Loucy (cell line): ENCODE data around the gene CADM2.

Experiments used
- H2AFZ ChIP-seq: fragments of 200-600 bp; sonication (generic); 2 replicates; pipeline ENCODE4 v1.6.0; 2016; ENCODE audit warnings: antibody characterized with exemption, mild to moderate bottlenecking, low read length, moderate library complexity
- H3F3A ChIP-seq: fragments of 200-600 bp; 2 replicates; pipeline ENCODE4 v1.6.0; 2016; ENCODE audit warnings: antibody characterized with exemption, low read depth, mild to moderate bottlenecking
- H3K27me3 ChIP-seq: fragments of 200-600 bp; sonication (generic); 2 replicates; pipeline ENCODE4 v1.6.1; 2014; ENCODE audit warnings: low read length, mild to moderate bottlenecking; ENCODE audit not compliant: insufficient read depth, poor library complexity, severe bottlenecking
- H3K36me3 ChIP-seq: fragments of 200-600 bp; sonication (generic); 2 replicates; pipeline ENCODE4 v1.6.1; 2016; ENCODE audit warnings: low read length; ENCODE audit not compliant: insufficient read depth
- H3K4me1 ChIP-seq: fragments of 200-600 bp; sonication (generic); 2 replicates; pipeline ENCODE4 v1.5.1; 2014; ENCODE audit warnings: low read length, mild to moderate bottlenecking; ENCODE audit not compliant: insufficient read depth, poor library complexity, severe bottlenecking
- H3K4me2 ChIP-seq: fragments of 200-600 bp; sonication (generic); 2 replicates; pipeline ENCODE4 v1.6.0; 2014; ENCODE audit warnings: antibody characterized with exemption, low read length, low read depth, mild to moderate bottlenecking; ENCODE audit not compliant: poor library complexity, severe bottlenecking
- H3K4me3 ChIP-seq: fragments of 200-600 bp; sonication (generic); 2 replicates; pipeline ENCODE4 v1.5.1; 2014; ENCODE audit warnings: low read length, mild to moderate bottlenecking, mixed read lengths; ENCODE audit not compliant: poor library complexity, severe bottlenecking
- H3K79me2 ChIP-seq: fragments of 200-600 bp; sonication (generic); 2 replicates; pipeline ENCODE4 v1.6.1; 2014; ENCODE audit warnings: low read length; ENCODE audit not compliant: insufficient read depth
- H3K9ac ChIP-seq: fragments of 200-600 bp; sonication (generic); 2 replicates; pipeline ENCODE4 v1.6.0; 2014; ENCODE audit warnings: mild to moderate bottlenecking, low read depth, low read length, moderate library complexity; ENCODE audit not compliant: poor library complexity, severe bottlenecking
- H3K9me2 ChIP-seq: fragments of 200-600 bp; sonication (generic); replicated peaks from 2 replicates; pipeline ENCODE4 v1.6.1; 2016; ENCODE audit warnings: low read depth, low read length, mixed read lengths
- H3K9me3 ChIP-seq: fragments of 200-600 bp; sonication (generic); 2 replicates; pipeline ENCODE4 v1.6.1; 2014; ENCODE audit warnings: mild to moderate bottlenecking, antibody characterized with exemption, low read length, low read depth; ENCODE audit not compliant: insufficient read depth
- H4K20me1 ChIP-seq: fragments of 200-600 bp; sonication (generic); 2 replicates; pipeline ENCODE4 v1.6.0; 2014; ENCODE audit warnings: antibody characterized with exemption, low read length, mild to moderate bottlenecking; ENCODE audit not compliant: insufficient read depth, poor library complexity, severe bottlenecking
- EZH2phosphoT487 ChIP-seq: fragments of 200-600 bp; IDR thresholded peaks from 2 replicates; pipeline ENCODE4 v1.6.1; 2018; ENCODE audit warnings: antibody characterized with exemption, mild to moderate bottlenecking, moderate library complexity, borderline replicate concordance
- TF ChIP-seq, protein P1 (sequence below): fragments of 200-600 bp; sonication (generic); conservative IDR thresholded peaks from 2 replicates; pipeline ENCODE4 v1.5.1; 2014; ENCODE audit warnings: mild to moderate bottlenecking, antibody characterized with exemption, low read length

CADM2 gene

DNA sequence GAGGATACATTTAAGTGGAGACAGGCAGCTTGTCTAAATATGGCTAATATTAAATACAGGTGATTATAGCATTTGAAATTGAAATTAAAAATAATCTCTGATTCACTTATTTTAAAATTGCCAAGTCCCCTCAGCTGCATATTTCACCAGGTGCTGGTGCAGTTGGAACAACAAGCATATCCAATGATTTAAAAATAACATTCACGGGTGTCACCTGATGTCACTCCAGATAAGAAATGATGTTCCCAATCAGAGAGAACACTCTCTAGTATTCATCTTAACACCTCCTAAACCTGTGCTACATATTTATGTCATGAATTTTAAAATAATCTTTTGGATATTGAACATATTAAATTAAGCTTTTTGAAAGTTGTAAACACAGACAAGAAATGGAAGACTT, 249.9 kb downstream of the CADM2 start:
- no peak overlapping the region for H3K4me2 ChIP-seq
- no peak overlapping the region for H3K4me3 ChIP-seq
- no peak for TF ChIP-seq EZH2phosphoT487
- no peak overlapping the region for H2AFZ ChIP-seq
- H3K9me3 ChIP-seq = no peaks in the 10 kb centered on the region
- no peaks in the 10 kb centered on the region for H3K27me3 ChIP-seq
- H3K9me2 ChIP-seq = no peaks in the 10 kb centered on the region
- no peaks in the 10 kb centered on the region for H3F3A ChIP-seq
- H3K79me2 ChIP-seq = no peaks in the 10 kb centered on the region
- no peaks in the 10 kb centered on the region for H3K4me1 ChIP-seq
- no peaks in the 10 kb centered on the region for H4K20me1 ChIP-seq
- no peak overlapping the region for H3K9ac ChIP-seq
- no peaks in the 10 kb centered on the region for H3K36me3 ChIP-seq

DNA sequence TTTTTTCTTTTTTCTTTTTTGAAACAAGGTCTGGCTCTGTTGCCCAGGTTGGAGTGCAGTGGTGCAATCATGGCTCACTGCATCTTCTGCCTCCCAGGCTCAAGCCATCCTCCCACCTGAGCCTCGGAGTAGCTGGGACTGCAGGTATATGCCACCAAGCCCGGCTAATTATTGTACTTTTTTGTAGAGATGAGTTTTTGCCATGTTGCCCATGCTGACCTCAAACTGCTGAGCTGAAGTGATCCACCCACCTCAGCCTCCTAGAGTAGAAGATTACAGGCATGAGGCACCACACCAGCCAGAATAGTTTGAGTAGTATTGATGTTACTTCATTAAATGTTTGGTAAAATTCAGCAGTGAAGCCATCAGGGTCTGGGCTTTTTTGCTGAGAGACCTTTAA, 251.8 kb downstream of the CADM2 start:
- no peak overlapping the region for H3K4me3 ChIP-seq
- no peaks in the 10 kb centered on the region for H3K79me2 ChIP-seq
- no peaks in the 10 kb centered on the region for H3K9me2 ChIP-seq
- no peak overlapping the region for H3K9ac ChIP-seq
- H3K4me1 ChIP-seq = no peaks in the 10 kb centered on the region
- TF ChIP-seq, protein P1, sequence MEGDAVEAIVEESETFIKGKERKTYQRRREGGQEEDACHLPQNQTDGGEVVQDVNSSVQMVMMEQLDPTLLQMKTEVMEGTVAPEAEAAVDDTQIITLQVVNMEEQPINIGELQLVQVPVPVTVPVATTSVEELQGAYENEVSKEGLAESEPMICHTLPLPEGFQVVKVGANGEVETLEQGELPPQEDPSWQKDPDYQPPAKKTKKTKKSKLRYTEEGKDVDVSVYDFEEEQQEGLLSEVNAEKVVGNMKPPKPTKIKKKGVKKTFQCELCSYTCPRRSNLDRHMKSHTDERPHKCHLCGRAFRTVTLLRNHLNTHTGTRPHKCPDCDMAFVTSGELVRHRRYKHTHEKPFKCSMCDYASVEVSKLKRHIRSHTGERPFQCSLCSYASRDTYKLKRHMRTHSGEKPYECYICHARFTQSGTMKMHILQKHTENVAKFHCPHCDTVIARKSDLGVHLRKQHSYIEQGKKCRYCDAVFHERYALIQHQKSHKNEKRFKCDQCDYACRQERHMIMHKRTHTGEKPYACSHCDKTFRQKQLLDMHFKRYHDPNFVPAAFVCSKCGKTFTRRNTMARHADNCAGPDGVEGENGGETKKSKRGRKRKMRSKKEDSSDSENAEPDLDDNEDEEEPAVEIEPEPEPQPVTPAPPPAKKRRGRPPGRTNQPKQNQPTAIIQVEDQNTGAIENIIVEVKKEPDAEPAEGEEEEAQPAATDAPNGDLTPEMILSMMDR = no peak
- no peak for TF ChIP-seq EZH2phosphoT487
- no peaks in the 10 kb centered on the region for H3K9me3 ChIP-seq
- no peaks in the 10 kb centered on the region for H3K36me3 ChIP-seq
- H3F3A ChIP-seq = no peaks in the 10 kb centered on the region
- no peak overlapping the region for H3K4me2 ChIP-seq
- H3K27me3 ChIP-seq = no peaks in the 10 kb centered on the region
- no peak overlapping the region for H2AFZ ChIP-seq
- no peaks in the 10 kb centered on the region for H4K20me1 ChIP-seq

DNA sequence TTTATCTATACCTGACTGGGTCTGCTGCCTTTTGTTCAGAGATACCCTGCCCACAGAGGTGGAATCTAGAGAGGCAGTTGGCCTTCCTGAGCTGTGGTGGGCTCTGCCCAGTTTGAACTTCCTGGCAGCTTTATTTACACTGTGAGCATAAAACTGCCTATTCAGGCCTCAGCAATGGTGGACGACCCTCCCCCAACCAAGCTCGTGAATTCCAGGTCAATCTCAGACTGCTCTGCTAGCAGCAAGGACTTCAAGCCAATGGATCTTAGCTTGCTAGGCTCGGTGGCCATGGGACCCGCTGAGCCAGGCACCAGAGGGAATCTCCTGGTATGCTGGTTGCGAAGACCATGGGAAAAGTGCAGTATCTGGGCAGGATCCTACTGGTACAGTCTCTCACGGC, 270.2 kb downstream of the CADM2 start:
- no peaks in the 10 kb centered on the region for H3F3A ChIP-seq
- no peaks in the 10 kb centered on the region for H4K20me1 ChIP-seq
- no peaks in the 10 kb centered on the region for H3K36me3 ChIP-seq
- no peaks in the 10 kb centered on the region for H3K4me1 ChIP-seq
- H3K9ac ChIP-seq = no peak overlapping the region
- no peak overlapping the region for H3K4me2 ChIP-seq
- no peak overlapping the region for H2AFZ ChIP-seq
- H3K9me3 ChIP-seq = no peaks in the 10 kb centered on the region
- H3K79me2 ChIP-seq = no peaks in the 10 kb centered on the region
- TF ChIP-seq, protein P1 = no peak
- no peak for TF ChIP-seq EZH2phosphoT487
- no peaks in the 10 kb centered on the region for H3K27me3 ChIP-seq
- H3K4me3 ChIP-seq = no peak overlapping the region
- H3K9me2 ChIP-seq = no peaks in the 10 kb centered on the region

DNA sequence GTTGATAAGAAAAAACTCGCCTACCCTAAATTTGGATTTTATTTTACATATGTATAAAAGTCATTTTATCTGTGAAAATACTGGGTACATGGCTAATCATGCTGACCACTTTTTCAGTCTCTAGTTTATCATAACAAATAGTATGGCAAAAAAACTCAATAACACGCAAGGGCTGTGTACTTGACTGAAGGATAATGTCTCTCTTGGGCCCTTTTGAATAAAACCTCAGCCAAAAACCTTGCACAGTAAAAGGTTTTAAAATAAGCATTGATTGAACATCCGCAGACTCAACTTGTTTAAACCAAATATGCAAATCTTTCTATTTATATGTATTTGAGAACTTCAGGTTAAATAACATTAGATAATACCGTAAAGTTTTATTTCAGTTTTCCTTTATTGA, 285.3 kb downstream of the CADM2 start:
- no peak for TF ChIP-seq EZH2phosphoT487
- TF ChIP-seq, protein P1 = no peak
- H3K9ac ChIP-seq = no peak overlapping the region
- no peaks in the 10 kb centered on the region for H3K36me3 ChIP-seq
- H3K4me2 ChIP-seq = no peak overlapping the region
- H3K9me3 ChIP-seq = no peaks in the 10 kb centered on the region
- no peaks in the 10 kb centered on the region for H3K9me2 ChIP-seq
- no peaks in the 10 kb centered on the region for H4K20me1 ChIP-seq
- no peak overlapping the region for H3K4me3 ChIP-seq
- H3F3A ChIP-seq = no peaks in the 10 kb centered on the region
- no peak overlapping the region for H2AFZ ChIP-seq
- H3K4me1 ChIP-seq = no peaks in the 10 kb centered on the region
- H3K27me3 ChIP-seq = no peaks in the 10 kb centered on the region
- H3K79me2 ChIP-seq = no peaks in the 10 kb centered on the region
